Lower lobe of right lung (tissue), 2 donors: Measurements from ENCODE around the gene XAGE2. TPM values are rescaled to one million over a fixed set of nuclear protein-coding genes. Genes with fewer than 3 reads are reported as not detected.

Experiments
- ATAC-seq, 2 donors: fragments of 200-7000 bp; cut with Tn5 transposase; one replicate each; pipeline ENCODE4 v1.9.1; 2020 to 2022; ENCODE audit warnings: mild to moderate bottlenecking in 2 of 2, moderate library complexity in 2 of 2
- DNase-seq: peaks from one replicate; pipeline ENCODE4 v3.0.0-alpha.2; 2020
- H3K27ac ChIP-seq: fragments of 200-600 bp; one replicate; pipeline ENCODE4 v1.8.0; 2022
- H3K27me3 ChIP-seq: fragments of 200-600 bp; one replicate; pipeline ENCODE4 v1.8.0; 2022; ENCODE audit warnings: low read depth
- H3K36me3 ChIP-seq: fragments of 200-600 bp; one replicate; pipeline ENCODE4 v1.8.0; 2022; ENCODE audit warnings: mild to moderate bottlenecking
- H3K4me1 ChIP-seq: fragments of 200-600 bp; one replicate; pipeline ENCODE4 v1.8.0; 2022
- H3K4me3 ChIP-seq: fragments of 200-600 bp; one replicate; pipeline ENCODE4 v1.8.0; 2022; ENCODE audit warnings: mild to moderate bottlenecking
- H3K9me3 ChIP-seq: fragments of 200-600 bp; one replicate; pipeline ENCODE4 v1.8.0; 2022
- CTCF ChIP-seq: fragments of 200-600 bp; IDR thresholded peaks from one replicate; pipeline ENCODE4 v1.8.0; 2022; ENCODE audit warnings: antibody characterized with exemption, mild to moderate bottlenecking
- intact Hi-C: fragments of 100-400 bp; cut with DNase I; formaldehyde crosslinking; loops from one replicate; pipeline ENCODE4 v1.11.0; 2022
- microRNA-seq: library from miRNA; unstranded; fragments of <30 nt; microRNA quantifications from one replicate; pipeline ENCODE4 v1.2.0, GENCODE V29; 2020; ENCODE audit warnings: borderline number of aligned reads
- total RNA-seq: library from RNA; stranded (reverse); fragmentation: NEBNext Ultra II Directional; extraction: Animal tissue kit (Norgen Biotek cat#: 25700); gene quantifications from one replicate; pipeline ENCODE4 v1.2.1, GENCODE V29; 2021
- donor health status: DM: no; HTN: yes; CAD: no; lungs with severe emphysema.

XAGE2 gene
- total RNA-seq, 1 donor from 2014 or later: 6.7 TPM

GRCh38 chrX:52424656-52425055 lies 55.8 kb downstream of the XAGE2 start:
- no peaks in the 10 kb centered on the region for H3K27me3 ChIP-seq
- H3K36me3 ChIP-seq: no peaks in the 10 kb centered on the region
- ATAC-seq (no peak), DNase-seq (no peak)
- H3K27ac ChIP-seq: no peak overlapping the region
- no peak for TF ChIP-seq CTCF
- no peaks in the 10 kb centered on the region for H3K4me1 ChIP-seq
- H3K9me3 ChIP-seq: no peaks in the 10 kb centered on the region
- intact Hi-C loops: no loop called here
- no peak overlapping the region for H3K4me3 ChIP-seq

Small RNA genes within 50 kb of the gene (microRNA-seq; reads per million reads assigned to microRNA genes)
- not detected for gene MIR8088

Other genes starting within 250 kb of the XAGE2 start
- 3.2 TPM for gene MAGED4, start 184.1 kb upstream of the XAGE2 start, total RNA-seq
- gene XAGE1A, start 126.8 kb downstream of the XAGE2 start, total RNA-seq: not detected
- not detected for gene XAGE1B, start 148.0 kb downstream of the XAGE2 start, total RNA-seq